Measurements from ENCODE around the gene SYVN1.

The SYVN1 gene

DNA sequence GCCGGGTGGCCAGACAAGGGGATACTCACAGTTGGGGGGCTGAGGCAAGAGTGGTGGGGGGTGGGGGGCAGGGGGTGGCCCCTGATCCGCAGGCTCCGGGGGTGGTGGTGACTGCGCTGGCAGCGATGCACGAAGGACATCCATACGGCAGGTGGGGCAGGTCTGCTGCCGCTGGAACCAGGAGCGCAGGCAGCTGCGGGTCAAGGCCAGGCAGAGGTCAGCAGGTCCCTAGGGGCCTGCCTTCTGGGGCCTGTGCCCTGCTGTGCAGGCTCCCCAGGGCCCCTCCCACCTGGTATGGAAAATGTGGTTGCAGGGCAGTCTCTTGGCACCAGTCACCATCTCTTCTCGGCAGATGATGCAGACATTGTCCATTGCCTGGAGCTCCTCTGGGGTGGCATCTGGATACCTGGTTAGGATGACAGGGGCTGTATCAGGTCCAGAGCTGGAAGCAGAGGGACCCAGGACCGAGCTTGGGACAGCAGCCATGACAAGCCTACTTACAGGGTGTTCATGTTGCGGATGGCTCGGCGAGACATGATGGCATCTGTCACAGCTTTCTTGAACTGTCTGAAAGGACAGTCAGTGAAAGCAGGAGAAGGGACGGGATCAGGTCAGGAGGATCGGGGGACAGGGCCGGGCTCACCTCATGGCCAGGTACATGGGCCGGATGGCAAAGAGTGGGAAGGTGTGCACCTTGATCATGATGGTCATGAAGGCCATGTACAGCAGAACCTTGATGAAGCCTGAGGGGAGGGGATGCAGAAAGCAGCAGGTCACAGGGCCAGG is 3.5 kb downstream of the SYVN1 start:
- peaks cover 5% of the 10 kb centered on the region for H3K27me3 Mint-ChIP-seq (ENCODE audit: low read depth)
- TF ChIP-seq, protein P1, sequence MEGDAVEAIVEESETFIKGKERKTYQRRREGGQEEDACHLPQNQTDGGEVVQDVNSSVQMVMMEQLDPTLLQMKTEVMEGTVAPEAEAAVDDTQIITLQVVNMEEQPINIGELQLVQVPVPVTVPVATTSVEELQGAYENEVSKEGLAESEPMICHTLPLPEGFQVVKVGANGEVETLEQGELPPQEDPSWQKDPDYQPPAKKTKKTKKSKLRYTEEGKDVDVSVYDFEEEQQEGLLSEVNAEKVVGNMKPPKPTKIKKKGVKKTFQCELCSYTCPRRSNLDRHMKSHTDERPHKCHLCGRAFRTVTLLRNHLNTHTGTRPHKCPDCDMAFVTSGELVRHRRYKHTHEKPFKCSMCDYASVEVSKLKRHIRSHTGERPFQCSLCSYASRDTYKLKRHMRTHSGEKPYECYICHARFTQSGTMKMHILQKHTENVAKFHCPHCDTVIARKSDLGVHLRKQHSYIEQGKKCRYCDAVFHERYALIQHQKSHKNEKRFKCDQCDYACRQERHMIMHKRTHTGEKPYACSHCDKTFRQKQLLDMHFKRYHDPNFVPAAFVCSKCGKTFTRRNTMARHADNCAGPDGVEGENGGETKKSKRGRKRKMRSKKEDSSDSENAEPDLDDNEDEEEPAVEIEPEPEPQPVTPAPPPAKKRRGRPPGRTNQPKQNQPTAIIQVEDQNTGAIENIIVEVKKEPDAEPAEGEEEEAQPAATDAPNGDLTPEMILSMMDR (IDR thresholded peaks at IDR 0.05; ENCODE audit: unreplicated experiment in 3 of 3), result no peak
- peak overlapping the region in 2 of 3 experiments; percentile 29 to 34 for H3K27ac Mint-ChIP-seq

DNA sequence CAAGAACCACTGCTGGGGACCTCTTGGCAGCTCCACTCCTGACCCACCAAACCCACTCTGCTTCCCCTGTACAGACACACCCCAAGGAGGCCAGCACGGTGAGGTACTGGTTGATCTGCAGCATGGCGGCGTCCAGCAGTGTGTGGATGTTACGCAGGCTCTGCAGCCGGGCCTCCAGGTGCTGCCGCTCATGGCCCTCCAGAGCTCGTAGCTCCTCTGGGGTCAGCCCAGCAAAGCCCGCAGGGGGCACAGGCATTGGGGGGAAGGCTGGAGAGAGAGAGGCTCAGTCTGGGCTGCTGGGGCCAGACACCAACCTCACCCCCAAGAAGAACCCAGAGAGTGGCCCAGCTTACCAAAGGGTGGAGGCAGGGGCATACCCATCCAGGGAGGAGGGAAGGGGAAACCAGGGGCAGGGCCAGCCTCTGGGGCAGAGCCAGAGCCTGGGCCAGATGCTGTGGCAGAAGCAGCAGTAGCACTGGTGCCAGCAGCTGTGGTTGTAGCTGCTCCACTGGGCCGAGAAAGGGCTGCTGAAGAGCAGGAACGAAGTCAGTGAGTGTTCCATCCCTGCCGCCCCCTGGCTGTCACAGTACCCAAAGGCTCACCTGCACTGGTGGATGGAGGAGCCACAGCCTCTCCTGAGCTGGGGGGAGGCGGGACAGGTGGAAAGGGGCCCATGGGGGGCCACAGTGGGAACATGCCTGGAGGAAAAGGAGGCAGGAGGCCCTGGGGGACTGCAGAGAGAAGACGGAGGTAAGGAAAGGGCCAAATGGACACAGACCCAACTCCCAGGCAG is 4.5 kb downstream of the SYVN1 start:
- peaks cover 14% of the 10 kb centered on the region for H3K4me1 Mint-ChIP-seq
- H3K27me3 Mint-ChIP-seq (ENCODE audit: low read depth), result peaks cover 5% of the 10 kb centered on the region
- H3K36me3 Mint-ChIP-seq (ENCODE audit: low read depth), result peaks cover 20% of the 10 kb centered on the region
- TF ChIP-seq, protein P1 (IDR thresholded peaks at IDR 0.05; ENCODE audit: unreplicated experiment in 3 of 3), result no peak
- H3K9me3 Mint-ChIP-seq, result no peaks in the 10 kb centered on the region
- H3K27ac Mint-ChIP-seq, result no peak overlapping the region
- peak overlapping the region in 1 of 3 experiments; percentile 30 for H3K4me3 Mint-ChIP-seq

More for the DNA sequence above, 3.5 kb downstream of the SYVN1 start:
- H3K4me3 Mint-ChIP-seq, result peak overlapping the region; percentile 61 to 80 (median 71)
- peaks cover 20% of the 10 kb centered on the region for H3K36me3 Mint-ChIP-seq (ENCODE audit: low read depth)
- no peaks in the 10 kb centered on the region for H3K9me3 Mint-ChIP-seq
- peaks cover 23% of the 10 kb centered on the region for H3K4me1 Mint-ChIP-seq

DNA sequence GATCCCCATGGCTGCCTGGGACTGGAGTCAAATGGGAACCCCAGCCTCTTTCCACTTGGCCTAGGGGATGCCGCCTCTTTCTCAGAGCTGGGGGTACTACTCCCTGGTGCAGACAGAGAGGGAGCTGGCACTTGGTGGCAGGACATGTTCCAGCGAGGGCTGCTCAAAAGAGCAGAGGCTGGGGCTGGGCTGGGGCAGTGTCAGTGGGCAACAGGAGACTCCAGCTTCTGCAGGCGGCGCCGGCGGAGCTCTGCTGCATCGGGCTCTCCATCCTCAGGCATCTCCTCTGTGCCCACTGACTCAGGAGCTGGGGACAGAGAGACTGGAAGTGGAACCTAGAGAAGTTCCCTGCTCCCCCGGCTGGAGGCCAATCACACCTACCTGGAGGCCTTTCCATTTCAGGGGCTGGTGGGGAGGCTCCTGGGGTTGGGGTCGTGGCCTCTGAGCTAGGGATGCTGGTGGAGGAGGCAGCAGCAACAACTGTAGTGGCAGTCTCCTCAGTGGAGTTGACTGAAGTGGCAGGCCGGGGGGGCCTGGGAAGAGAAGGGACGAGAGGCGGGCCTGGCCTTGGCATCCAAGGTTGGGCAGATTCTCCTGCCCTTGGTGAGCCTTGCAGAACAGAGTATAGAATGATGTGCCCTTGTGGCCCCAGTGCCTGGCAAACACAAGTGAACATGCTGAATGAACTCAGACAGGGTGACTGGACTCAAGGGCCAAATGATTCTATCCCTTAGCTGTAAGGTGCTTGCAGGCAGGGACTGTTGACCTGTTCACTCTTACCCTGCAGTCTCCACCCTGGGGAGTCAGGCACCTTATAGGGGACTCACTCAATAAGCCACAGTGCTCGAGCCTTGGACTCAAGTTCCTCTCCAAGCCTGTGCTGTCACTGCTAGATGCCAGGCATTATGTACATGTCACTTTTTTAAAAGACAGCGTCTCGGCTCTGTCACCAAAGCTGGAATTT is 5.9 kb downstream of the SYVN1 start:
- H3K4me3 Mint-ChIP-seq, result no peak overlapping the region
- no peak overlapping the region for H3K27ac Mint-ChIP-seq
- peaks cover 30% of the 10 kb centered on the region for H3K36me3 Mint-ChIP-seq (ENCODE audit: low read depth)
- H3K4me1 Mint-ChIP-seq, result peaks cover 16% of the 10 kb centered on the region
- H3K27me3 Mint-ChIP-seq (ENCODE audit: low read depth), result peaks cover 5% of the 10 kb centered on the region
- H3K9me3 Mint-ChIP-seq, result no peaks in the 10 kb centered on the region
- TF ChIP-seq, protein P1 (IDR thresholded peaks at IDR 0.05; ENCODE audit: unreplicated experiment in 3 of 3), result no peak

DNA sequence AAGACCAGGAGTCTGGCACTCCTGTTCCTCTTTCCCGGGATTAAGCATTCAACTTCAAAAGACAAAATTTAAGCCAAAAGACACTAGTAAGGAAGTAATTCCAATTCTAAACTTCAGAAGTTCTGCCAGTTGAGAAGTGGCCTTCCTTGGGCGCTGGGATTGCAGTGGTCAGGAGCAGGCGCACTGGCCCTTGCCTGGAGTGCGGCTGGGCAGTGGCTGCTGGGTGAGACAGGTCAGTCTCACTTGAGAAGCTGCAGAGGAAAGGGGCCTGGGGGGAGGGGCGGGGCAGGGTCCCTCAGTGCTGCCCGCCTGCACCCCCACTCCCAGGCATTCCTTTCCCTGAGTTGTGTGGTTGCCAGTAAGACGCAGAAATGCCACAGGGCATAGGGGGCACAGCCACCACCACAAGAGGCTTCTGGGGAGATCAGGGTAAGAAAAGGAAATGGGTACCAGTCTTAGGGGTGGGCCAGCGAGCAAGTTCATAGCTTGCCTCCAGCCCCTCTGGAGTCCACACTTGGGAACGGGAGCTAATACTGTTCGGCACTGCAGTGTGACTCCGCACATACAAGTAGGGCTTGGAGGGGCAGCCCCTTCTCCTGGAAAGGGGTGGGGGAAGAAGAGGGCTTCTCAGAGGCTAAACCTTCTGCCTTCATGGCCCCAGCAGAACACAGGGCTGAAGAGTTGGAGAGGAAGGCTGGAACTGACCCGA is 6.7 kb downstream of the SYVN1 start:
- TF ChIP-seq, protein P1 (IDR thresholded peaks at IDR 0.05; ENCODE audit: unreplicated experiment in 3 of 3), result no peak
- peaks cover 5% of the 10 kb centered on the region for H3K27me3 Mint-ChIP-seq (ENCODE audit: low read depth)

DNA sequence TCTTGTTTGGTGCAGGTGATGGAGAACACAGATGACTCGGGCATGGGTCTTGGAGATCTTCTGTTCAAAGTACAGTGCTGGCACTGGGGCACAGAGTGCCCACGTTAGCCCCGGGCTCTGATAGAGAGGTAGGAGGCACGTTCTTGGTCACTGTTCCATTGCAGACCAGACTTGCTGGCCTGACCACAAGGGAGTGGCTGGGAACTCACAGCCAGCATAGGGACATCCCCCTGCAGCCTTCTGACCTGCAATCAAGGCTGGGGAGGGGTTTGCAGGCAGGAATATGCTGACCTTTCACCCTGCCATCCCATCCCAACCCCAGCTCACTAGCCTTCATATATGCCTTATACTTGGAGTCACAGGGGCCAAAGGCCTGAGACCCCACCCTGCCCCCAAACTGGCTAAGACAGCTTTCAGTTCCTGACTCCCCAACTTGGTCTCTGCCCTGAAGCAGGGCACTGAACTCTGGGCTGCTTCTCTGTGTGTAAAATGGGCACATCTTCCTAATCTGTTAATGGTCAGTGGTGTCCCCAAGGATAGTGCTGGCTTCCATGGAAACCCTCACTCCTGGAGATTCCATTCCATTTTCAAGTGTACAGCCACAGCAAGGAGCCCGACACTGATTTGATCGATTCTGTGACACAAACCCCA is 7.6 kb downstream of the SYVN1 start:
- Mint-ChIP-seq H3K27me3 (ENCODE audit: low read depth) (peaks cover 5% of the 10 kb centered on the region), H3K27ac (no peak overlapping the region), H3K4me3 (peak overlapping the region in 2 of 3 experiments; percentile 34 to 58), H3K9me3 (no peaks in the 10 kb centered on the region), H3K4me1 (peaks cover 13% of the 10 kb centered on the region), H3K36me3 (ENCODE audit: low read depth) (peaks cover 32% of the 10 kb centered on the region)
- TF ChIP-seq, protein P1 (IDR thresholded peaks at IDR 0.05; ENCODE audit: unreplicated experiment in 3 of 3), result no peak

More for the DNA sequence above, 6.7 kb downstream of the SYVN1 start:
- Mint-ChIP-seq H3K9me3 (no peaks in the 10 kb centered on the region), H3K4me3 (peak overlapping the region in 1 of 3 experiments; percentile 37), H3K36me3 (ENCODE audit: low read depth) (peaks cover 25% of the 10 kb centered on the region), H3K4me1 (peaks cover 7% of the 10 kb centered on the region), H3K27ac (no peak overlapping the region)
